Left kidney (tissue), 2 donors: ENCODE data around the gene ZC3H18. TPM values are rescaled to one million over a fixed set of nuclear protein-coding genes. Genes with fewer than 3 reads are reported as not detected.

Experiments used
- DNase-seq: peaks from one replicate; pipeline ENCODE4 v3.0.0-alpha.2; 2013
- polyA plus RNA-seq: library from polyadenylated mRNA; unstranded; fragments of 120-200 nt; gene quantifications from one replicate; pipeline ENCODE4 v1.2.1, GENCODE V29; 2013; ENCODE audit not compliant: insufficient read length

The ZC3H18 gene
- polyA plus RNA-seq, 1 donor = 35.8 TPM

DNA sequence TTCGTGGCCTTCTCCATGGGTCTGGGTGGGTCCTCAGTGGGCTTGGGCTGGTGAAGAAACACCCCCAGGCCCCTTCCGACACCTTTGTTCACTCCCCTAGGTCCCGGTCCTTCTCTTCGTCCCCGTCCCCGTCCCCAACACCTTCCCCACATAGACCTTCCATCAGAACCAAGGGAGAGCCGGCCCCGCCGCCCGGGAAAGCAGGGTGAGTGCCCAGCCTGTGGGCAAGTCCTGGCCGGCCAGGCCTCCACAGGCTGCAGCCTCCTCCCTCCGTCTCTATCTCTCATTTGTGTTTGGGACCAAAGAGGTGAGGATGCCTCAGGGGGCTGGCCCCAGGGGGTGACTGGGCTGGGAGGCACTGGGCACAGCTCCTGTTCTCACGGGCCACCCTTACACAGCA is 53.7 kb downstream of the ZC3H18 start:
- no peak for DNase-seq

DNA sequence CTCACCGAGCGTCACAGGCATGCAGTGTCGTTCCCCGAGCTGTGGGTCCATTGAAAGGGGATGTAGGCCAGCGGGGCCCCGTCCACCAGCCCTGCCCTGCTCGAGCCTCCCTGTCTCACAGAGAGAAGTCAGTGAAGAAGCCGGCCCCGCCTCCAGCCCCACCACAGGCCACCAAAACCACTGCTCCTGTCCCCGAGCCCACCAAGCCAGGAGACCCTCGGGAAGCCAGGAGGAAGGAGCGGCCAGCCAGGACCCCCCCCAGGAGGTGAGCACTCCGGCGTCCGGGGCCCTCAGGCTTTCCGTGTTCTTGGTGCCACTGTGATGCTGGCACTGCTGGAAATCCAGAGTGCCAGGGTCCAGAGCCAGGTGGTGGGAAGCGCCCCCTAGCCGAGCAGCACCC is 54.3 kb downstream of the ZC3H18 start:
- DNase-seq = no peak

DNA sequence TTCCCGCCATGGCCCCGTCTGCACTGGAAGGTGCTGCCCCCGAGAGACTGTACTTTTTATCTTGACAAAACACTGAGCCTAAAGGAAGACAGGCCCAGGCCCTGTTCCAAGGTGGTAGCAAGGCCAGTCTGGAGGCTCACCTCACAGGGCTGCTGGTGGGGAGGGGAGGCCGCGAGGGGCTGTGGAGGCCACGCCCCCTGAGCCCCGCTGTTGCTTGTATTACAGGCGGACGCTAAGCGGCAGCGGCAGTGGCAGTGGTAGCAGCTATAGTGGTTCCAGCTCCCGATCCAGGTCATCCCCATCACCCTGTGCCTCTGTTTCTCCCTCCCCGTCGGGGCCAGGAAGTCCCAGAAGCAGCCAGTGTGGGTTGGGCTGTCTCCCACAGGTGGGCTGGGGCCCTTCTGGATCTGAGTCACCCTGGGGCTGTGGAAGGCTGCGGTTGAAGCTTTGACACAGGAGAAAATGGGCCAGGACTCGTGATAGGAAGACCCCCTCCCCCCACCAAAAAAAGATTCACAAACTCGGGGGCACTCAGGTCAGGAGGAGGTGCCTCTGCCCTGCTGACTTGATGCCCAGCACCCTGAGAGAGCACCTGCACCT is 54.9 kb downstream of the ZC3H18 start:
- DNase-seq = no peak

DNA sequence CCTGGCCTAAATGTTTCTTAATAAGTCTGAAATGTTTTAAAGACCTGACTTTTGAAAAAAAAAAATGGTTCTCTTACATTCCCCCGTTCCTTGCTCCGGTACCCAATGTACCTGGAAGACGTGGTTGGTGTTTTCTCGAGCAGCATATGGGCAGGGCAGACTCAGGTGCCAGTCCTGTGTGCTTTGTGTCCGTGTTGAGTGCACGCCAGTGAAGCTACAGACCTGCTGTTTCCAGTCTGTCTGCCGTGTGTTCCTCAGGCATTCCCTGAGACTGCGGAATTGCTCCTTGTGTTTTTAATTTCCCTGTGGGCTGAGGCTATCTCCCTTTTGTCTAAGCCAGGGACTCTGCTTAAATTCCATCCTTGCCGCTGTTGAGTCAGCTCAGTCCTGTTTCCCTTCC is 56.4 kb downstream of the ZC3H18 start:
- no peak for DNase-seq

DNA sequence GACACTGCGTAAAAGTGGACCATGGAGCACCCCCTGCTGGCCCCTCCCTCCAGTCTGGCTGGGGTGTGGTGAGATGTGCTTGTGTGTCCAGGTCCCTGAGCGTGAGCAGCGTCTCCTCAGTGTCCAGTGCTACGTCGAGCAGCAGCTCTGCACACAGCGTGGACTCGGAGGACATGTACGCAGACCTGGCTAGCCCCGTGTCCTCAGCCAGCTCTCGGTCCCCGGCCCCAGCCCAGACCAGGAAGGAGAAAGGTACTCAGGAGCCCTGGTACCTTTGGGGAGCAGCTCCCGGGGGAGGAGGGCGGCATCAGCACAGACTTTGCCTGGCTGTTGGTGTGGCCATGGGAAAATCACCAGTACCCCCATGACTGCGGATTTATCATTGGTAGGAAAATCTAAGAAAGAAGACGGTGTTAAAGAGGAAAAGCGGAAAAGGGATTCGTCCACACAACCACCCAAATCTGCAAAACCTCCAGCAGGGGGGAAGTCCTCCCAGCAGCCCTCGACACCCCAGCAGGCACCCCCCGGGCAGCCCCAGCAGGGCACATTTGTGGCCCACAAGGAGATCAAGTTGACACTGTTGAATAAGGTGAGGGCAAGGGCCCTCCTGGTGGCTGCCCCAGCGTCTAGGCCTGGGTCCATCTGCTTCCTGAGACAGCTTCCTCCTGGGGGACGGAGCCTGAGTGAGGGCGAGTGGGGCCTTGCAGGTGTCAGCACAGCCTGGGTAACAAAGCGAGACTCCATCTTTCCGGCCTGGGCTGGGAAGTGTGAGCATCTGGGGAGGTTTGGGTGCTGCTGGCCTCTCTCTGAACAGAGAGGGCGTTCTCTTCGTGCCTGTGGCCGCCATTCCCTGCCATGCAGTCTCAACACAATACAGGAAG is 57.6 kb downstream of the ZC3H18 start:
- no peak for DNase-seq

DNA sequence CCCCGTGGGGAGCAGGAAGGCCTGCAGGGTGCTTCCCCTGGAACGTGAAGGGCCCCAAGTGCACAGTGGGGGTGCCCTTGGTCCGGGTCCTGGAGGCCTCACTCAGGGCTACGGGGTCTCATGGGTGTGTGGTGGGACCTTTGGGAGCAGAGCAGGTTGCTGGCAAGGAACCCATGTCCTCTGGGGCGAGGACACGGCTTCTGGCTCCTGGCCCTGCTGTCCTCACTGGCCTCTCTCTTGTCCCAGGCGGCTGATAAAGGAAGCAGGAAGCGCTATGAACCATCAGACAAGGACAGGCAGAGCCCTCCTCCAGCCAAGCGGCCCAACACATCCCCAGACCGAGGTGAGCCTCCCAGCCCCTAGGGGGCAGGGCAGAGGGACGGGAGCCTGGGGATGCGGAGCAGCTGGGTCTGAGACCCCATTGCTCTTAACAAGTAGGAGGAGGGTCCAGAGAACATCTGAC is 58.3 kb downstream of the ZC3H18 start:
- no peak for DNase-seq

DNA sequence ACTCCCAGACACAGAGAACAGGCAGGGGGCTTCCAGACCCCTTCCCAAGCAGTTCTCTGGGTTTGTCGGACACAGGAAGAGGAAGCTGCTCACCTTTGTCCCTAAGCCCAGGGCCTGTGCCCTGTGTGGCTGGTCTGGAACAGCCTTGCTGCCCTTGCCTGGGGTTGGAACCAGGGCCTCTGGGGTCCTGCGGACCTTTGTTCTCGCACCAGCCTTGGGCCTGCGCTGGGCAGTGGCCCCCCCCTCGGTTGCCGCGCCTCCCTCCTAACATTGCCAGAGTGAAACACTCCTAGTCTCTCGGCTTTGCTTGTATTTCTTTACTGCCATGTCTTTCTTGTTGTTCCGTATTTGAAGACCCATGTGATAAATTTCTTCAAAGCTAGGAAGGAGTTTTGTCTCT is 59.6 kb downstream of the ZC3H18 start:
- DNase-seq = no peak

DNA sequence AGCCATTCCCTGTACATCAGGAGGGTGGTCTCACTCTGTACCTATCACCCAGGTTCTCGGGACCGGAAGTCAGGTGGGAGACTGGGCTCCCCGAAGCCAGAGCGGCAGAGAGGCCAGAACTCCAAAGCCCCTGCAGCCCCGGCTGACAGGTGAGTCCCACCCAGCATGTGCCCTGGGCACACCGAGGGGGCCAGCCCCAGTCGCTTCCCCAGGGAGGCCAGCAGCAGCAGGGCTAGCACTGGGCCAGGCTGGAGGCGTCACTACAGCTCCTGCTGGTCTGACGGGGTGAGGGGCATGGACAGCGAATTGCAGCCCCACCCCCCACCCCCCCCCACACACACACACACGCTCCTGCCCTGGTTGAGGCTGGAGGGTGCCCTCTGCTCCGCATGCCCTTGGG is 60.2 kb downstream of the ZC3H18 start:
- no peak for DNase-seq

DNA sequence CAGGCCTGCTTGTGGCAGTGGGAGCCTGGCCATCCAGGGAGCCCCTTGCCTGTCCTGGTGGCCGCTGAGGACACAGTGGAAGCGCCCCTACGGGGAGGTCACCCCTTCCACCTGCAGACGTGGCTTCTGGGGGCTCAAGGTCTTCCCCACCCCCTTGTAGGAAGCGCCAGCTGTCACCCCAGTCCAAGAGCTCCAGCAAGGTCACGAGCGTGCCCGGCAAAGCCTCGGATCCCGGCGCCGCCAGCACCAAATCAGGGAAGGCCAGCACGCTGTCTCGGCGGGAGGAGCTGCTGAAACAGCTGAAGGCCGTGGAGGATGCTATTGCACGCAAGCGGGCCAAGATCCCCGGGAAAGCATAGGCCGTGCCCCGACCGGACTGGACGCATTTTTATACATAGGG is 60.7 kb downstream of the ZC3H18 start:
- no peak for DNase-seq

DNA sequence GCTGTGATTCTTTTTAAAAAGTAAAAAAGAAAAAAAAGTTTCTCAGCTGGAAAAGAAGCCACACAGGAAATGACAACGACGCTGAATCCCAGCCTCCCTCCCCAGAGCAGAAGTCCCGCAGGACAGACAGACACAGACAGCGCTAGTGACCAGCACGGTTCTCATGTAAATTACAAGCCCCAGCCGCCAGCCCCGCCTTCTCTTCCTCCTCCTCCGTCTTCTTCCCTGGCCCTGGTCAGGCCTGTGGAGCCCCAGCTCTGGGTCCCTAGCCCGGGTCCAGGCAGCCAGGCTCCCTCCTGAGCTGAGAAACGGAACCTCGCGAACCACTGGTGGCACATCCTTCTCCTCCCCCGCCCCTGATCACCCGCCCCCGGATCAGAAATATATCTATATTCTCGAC is 61.2 kb downstream of the ZC3H18 start:
- DNase-seq = no peak

DNA sequence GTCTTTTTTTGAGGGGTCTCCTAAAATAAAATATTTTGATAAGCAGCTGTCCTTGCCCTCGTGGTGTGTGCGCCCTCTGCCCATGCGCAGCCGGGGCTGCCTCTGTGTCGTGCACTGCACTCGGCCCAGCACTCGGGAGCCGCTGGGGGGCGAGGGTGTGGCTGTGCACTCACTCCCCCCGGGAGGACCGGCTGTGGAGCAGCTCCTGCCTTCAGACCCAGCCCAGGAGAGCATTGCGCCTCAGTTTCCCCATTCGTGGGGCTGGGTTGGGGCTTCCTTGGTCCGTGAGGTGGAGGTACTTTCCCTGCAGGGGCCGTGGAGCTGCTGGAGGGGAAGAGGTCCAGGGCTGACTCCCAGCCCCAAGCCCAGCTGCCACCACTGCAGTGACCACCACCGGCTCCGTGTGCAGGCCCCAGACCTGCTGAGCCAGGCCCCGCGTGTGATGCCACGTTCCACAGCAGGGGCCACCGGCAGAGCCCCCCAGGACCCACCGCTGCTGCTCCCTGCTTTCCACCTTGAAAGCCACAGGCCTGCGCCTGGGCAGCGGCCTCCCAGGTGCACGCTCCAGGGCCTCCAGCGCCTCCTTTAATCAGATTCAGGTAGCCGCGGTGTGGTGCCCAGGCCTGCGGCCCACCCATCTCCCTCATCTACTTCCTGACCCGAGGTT is 61.9 kb downstream of the ZC3H18 start:
- DNase-seq = no peak

DNA sequence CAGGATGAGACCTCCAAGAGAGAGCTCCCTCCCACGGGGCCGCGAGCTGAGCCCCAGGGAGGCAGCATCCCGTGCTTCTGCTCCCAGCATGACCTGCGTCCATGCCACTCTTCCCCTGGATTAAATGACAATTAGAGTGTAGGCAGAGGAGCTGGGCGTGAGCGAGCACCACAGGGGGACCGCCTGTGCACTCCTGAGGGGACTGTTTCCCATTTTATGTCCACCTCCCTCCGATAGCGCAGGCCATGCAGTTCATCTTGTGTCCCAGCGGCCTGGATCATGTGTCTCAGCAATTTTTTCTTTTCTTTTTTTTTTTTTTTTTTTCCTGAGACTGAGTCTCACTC is 62.4 kb downstream of the ZC3H18 start:
- no peak for DNase-seq

DNA sequence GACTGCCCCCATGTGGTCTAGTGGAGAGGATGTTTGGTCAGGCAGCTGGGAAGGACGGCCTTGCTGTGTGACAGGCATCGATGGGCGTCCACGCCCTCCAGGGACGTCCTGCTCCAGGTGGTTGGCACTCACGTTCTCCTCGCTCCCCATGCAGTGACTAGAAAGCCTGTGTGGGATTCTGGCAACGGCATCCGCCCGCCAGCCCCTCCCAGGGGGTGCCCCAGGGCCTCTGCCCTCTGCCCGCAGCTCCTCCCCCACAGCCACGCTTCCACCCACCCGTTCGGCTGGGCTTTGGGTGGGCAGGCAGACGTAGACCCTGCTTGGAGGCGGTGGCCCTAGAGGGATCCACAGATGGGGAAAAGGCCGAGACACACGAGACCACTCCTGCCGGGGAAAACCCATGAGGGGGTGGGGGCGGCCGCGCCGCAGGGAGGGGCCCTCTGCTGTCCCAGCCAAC is 63.5 kb downstream of the ZC3H18 start:
- DNase-seq = peak; percentile 30

DNA sequence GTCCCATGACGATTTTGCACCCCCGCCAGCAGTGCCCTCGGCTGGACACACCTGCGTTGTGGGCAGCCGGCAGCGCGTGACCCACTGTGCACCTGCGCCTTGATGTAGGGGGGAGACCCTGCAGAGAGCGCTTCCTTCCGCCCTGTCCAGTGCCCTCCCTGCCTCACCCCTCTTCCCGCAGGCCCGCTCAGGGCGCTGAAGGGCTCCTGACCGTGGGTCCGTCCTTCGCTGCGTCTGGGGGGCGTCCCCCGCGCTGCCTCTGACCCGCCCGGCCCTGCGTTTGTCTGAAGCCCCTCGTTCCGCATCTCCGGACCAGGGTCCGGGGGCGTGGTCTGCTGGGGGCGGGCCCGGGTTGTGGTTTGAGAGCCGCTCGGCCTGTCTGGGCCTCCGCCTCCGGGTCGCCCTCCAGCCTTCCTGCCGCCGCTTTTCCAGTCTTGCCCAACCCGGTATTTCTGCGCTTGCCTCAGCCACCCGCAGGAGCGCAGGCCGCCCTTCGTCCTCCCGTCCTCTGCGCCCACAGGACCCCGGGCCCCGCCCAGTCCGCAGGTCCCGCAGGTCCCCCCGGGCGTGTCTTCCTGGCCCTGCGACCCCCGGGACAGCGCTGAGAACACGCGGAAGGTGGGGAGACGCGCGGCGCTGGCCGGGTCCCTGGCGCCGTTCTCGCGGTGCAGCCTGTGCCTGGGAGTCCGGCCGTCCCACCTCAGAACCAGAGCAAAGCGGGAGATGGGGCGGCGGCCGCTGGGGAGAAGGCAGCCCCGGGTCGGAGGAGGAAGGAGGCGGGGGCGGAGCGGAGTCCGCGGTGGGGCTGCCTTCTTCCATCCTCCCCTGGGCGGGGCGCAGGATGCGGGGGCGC is 64.2 kb downstream of the ZC3H18 start:
- peak; percentile 24 for DNase-seq

DNA sequence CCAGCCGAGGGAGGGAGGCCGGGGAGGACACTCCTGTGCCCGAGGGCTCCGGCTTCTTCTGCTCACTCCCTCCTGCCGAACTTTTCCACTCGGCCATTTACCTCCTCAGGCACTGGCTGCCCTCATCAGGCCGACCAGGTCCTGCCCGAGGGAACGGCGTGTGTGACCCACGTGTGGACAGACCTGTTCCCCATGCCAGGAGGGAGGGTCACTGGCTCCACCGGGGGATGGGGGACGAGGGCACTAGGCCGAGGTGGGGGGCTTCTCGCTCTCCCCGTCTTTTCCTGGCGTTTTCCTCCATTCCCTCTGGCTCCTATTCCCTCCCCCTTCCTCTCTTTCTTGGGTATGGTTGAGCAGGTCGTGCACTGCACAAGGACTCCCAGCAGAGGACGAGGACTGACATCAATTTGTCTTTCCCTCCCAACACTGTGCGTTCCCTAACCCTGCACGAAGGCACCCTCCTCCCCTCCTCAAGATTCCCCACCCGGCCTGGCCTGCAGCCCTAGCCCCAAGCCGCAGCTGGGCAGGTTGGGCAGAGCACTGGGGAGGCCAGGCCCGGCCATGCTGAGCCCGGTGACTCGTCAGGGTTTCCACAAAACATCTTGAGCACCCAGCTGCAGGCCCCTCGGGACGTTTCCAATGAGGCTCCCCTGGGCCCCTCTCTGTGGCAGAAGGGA is 64.9 kb downstream of the ZC3H18 start:
- no peak for DNase-seq

DNA sequence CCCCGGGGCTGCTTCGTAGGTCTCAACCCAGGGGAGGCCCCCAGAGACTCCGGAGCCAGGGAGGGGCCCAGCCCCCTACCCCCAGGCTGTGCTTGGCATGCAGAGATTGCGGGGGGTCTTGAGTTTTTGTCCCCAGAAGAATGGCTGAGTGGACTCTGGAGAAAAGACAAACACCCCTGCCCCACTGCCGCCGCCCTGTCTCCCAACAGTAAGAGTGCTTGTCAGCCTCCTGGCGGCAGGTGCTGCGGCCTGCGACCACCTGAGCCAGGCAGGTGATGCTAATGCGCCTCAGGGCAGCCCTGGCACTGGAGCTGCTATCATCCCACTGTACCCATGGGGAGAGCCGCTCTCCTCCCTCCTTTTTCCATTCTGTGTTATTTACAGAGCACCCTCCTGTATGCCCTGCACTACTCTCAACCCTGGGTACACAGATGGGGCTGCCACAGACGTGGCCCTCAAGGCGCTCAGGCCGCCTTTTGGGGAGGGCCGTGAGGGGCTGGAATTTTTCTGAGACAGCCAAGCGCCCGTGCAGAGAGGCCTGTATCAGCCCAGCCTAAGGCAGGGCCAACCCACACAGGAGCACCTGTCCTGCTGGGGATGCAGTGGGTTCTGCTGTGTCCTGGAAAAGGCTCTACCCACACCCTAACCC is 65.6 kb downstream of the ZC3H18 start:
- DNase-seq = no peak

DNA sequence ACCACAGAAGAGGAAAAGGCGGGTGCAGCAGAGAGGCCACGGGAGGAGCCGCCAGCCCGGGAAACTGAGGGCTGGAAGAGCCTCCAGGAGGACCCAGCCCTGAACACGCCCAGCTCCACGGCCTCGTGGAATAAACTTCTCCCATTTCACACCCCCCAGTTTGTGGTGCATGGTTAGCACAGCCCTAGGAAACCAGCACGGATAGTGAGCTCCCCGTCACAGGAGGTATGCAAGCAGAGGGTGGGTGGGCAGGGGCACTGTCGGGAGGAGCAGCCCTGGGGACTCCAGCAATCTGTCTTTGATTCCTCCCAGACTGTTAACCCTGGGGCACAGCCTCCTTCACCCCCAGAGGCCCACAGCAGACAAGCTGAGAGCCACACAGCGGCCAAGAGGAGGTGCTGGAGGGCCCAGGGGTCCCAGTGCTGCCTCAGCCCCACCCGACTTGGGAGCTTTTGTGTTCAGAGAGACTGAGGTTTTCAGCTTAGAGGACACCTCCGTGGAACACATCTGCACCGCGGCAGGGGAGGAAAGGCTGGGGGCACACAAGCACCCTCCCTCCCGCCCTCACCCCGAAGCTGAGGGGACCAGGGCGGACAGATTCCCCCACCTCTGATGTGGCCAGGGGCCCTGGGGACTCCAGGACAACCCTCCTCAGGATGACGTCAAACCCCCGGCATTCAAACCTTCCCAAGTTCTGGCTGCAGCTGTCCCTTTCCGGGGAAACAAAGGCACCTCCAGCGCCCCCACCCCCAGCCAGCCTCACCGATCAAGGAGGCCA is 66.5 kb downstream of the ZC3H18 start:
- no peak for DNase-seq

DNA sequence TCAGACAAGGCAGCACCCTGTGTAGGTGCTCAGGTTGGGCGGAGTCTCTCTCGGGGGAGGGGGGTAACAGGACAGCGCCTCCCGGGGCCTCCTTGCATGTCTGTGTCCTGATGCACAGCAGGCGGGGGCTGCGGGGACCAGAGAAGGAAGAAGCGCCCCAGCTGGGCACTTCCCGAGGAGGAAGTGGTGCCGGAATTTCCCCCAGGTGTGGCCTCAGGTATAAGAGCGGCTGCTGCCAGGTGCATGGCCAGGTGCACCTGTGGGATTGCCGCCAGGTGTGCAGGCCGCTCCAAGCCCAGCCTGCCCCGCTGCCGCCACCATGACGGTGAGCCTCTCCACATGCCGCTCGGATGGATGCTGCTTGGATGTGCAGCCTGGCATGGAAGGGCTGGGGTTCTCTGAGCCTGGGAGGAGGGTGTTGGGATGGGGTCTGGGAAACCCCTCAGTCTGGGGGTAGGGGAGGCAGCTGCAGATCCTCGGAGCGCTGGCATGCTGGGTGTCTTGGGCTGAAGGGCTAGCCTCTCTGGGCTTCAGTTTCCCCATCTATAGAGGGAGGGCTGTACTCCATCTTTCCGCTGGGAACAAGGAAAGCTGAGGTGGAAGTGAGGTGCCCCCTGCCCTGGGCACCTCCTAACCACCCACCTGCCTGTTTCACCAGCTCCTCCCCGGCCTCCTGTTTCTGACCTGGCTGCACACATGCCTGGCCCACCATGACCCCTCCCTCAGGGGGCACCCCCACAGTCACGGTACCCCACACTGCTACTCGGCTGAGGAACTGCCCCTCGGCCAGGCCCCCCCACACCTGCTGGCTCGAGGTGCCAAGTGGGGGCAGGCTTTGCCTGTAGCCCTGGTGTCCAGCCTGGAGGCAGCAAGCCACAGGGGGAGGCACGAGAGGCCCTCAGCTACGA is 68.4 kb downstream of the ZC3H18 start, which contains the start of gene IL17C:
Gene IL17C, plus strand, starts transcription at position 250 of the 908 bp plus-strand sequence. Its CDS starts 70 bp downstream, at position 320.
- no peak for DNase-seq
